GM12873 (cell line): Measurements from ENCODE around the gene MFAP4.

Experiments
- CTCF ChIP-seq: IDR thresholded peaks from 2 replicates; pipeline ENCODE4 v1.5.1; 2012; ENCODE audit warnings: low read depth, mild to moderate bottlenecking, moderate library complexity, low read length, control low read depth; ENCODE audit not compliant: insufficient read depth; ENCODE audit errors: missing control alignments

Gene MFAP4

DNA sequence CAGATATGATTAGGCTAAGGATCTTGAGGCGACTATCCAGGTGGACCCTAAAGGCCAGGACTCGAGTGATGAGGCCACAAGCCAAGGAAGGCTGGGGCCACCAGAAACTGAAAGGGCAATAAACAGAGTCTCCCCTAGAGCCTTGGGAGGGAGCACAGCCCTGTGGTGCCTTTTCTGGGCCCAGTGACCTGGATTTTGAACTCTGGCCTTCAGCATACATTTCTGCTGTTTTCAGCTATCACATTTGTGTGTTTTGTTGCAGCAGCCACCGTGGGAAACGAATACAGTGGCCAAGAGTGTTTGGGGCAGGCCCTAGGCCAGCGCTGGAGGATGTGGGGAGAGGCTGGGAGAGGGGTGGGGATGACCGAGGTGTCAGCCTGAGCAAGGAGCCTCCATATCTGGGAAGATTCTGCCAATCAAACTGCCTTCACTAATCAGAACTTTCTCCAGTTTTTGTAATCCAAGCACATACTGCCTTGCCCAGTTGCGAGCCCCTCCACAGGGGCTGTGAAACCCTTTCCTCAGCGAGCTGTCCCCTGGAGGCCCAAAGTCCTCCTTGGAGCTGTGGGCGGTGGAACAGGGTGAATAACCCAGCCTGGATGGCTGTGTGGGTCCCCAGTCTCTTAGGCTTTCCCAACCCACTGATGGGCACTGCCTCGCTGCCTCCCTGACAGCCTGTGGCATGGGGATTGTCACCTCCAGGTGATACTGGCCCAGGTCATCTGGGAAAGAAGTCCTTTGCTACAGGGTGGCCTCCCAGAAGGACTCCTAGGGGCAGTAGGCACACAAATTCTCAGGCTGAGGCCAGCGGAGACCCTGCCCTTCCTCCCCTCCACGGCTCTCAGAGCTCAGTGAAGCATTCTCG lies 41.3 kb downstream of the MFAP4 start:
- no peak for TF ChIP-seq CTCF

GRCh38 chr17:19345067-19345460 lies 41.9 kb downstream of the MFAP4 start:
- TF ChIP-seq CTCF, result no peak

DNA sequence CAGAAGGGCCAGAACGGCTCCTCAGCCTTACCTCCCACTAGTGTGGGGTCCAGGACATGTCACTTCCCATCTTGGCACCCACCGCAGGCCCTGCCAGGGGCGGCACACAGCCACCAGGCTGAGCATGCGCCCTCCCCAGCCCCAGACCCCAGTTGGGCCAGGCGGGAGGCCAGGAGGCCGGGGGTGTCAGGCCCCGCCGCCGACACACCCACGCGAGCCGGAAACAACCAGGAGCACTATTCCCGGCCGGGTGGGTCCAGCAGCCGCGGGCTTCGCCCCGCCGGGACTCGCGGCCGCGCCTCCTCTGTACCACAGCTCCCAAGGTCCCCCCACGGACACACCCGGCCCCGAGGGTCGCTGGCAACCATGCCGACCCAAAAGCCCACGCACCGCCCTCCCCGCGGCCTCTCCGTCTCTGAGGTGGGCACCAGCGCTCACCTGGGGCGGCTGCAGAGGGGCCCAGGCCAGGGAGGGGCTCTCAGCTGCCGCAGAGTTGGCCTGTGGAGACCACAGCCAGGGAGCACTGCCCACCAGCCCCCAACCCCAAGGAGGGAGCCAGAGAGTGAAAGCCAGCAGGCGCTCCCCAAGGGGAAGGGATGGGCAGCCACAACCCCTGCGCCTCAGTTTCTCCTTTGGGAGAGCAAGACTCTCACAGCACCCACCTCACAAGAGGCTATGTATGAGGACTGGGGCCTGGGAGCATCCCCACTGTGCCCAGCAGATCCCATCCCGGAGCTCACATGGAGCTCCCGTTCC lies 42.5 kb downstream of the MFAP4 start:
- TF ChIP-seq CTCF, result no peak

DNA sequence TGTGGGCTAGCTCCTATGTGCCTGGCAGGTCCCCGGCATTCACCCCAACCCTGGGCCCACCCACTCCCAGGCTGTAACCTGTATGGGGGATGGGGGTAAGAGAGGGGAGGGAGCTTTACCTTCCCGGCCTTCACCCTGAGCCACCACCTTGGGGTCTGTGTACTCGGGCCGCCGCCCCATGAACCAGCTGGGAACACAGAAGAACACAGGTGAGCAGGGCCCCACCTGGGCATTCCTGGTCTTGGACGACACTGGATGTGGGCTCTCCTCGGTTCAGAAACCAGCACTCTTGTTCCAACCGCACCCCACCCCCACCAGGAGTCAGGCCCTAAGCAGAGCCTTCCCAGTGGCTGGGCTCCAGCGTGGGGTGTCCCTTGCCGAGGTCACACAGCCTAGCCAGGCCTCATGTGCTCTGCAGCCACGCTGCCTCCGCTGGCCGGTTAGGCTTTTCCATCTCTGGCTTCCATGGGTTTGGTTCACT lies 43.3 kb downstream of the MFAP4 start:
- TF ChIP-seq CTCF, result no peak

DNA sequence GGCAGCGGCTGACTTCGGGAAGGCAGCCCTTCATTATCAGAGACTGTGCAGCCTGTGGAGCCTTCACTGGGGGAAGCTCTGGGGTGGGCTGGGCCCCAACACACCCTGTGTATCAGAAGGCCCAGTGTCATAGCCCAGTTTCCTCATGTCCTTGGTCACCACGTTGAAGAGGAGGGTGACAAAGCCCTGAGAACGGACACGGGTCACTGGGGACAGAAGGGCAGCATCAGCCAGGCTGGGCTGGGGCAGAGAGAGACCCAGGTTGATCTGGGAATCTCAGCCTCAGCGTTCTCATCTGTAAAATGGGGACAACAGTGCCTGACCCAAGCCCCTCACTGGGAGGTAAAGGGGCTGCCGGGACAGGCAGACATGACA lies 43.7 kb downstream of the MFAP4 start:
- TF ChIP-seq CTCF, result no peak

GRCh38 chr17:19342611-19343255 lies 44.3 kb downstream of the MFAP4 start:
- TF ChIP-seq CTCF, result no peak
